Brain pericyte (primary cell): ENCODE measurements around the gene ENTREP3.
"Not testable (repeated sequence)": the region's sequence is repeated elsewhere in the genome, so short reads cannot be mapped to it uniquely, and the experiment has no call there.

Source experiments
- DNase-seq: peaks from one replicate; pipeline ENCODE4 v3.0.0-alpha.2; 2012; ENCODE audit warnings: low read depth, low spot score

ENTREP3 gene

GRCh38 chr1:155255243-155256007 is at the start of gene ENTREP3:
Gene ENTREP3, minus strand, starts transcription at chr1:155255483. Its CDS starts 606 bp downstream, at chr1:155254877.
- DNase-seq = no peak

- DNase-seq = no peak
Measured at GRCh38 chr1:155304558-155305063, 49.3 kb upstream of the ENTREP3 start.

- no peak for DNase-seq
Measured at GRCh38 chr1:155301342-155301841, 46.1 kb upstream of the ENTREP3 start, which contains the start of gene PKLR. Gene PKLR, minus strand, starts transcription at chr1:155301438. Its CDS starts 43 bp downstream, at chr1:155301395.

GRCh38 chr1:155300553-155301329 is 45.5 kb upstream of the ENTREP3 start:
- DNase-seq = no peak

- DNase-seq = no peak
Measured at GRCh38 chr1:155300024-155300423, 44.7 kb upstream of the ENTREP3 start.

GRCh38 chr1:155297384-155297783 is 42.1 kb upstream of the ENTREP3 start:
- no peak for DNase-seq

GRCh38 chr1:155296661-155297060 is 41.4 kb upstream of the ENTREP3 start:
- DNase-seq = no peak

- DNase-seq = no peak
Measured at GRCh38 chr1:155295942-155296267, 40.6 kb upstream of the ENTREP3 start.

- DNase-seq = no peak
Measured at GRCh38 chr1:155295183-155295941, 40.1 kb upstream of the ENTREP3 start.

- no peak for DNase-seq
Measured at GRCh38 chr1:155294520-155295182, 39.4 kb upstream of the ENTREP3 start.

- DNase-seq = no peak
Measured at GRCh38 chr1:155293086-155293749, 37.9 kb upstream of the ENTREP3 start.

- not testable (repeated sequence) for DNase-seq
Measured at GRCh38 chr1:155291006-155291405, 35.7 kb upstream of the ENTREP3 start.

GRCh38 chr1:155287987-155288543 is 32.8 kb upstream of the ENTREP3 start:
- no peak for DNase-seq

GRCh38 chr1:155286544-155286943 is 31.3 kb upstream of the ENTREP3 start:
- DNase-seq = no peak

- no peak for DNase-seq
Measured at GRCh38 chr1:155285631-155286044, 30.4 kb upstream of the ENTREP3 start.

GRCh38 chr1:155285063-155285462 is 29.8 kb upstream of the ENTREP3 start:
- no peak for DNase-seq

- DNase-seq = no peak
Measured at GRCh38 chr1:155284476-155284875, 29.2 kb upstream of the ENTREP3 start.

- DNase-seq = no peak
Measured at GRCh38 chr1:155282488-155283091, 27.3 kb upstream of the ENTREP3 start.

- no peak for DNase-seq
Measured at GRCh38 chr1:155279268-155279667, 24.0 kb upstream of the ENTREP3 start.

GRCh38 chr1:155278689-155279160 is 23.4 kb upstream of the ENTREP3 start:
- DNase-seq = no peak
